Endothelial cell of umbilical vein (primary cell): ENCODE results near the gene SLC39A12. TPM values are rescaled to one million over a fixed set of nuclear protein-coding genes. Genes with fewer than 3 reads are reported as not detected.

Source experiments
- BruUV-seq: library from RNA; stranded (reverse); fragments of 400-500 nt; replicated peaks from 2 replicates; lab custom pipeline; 2021; lab: Mats Ljungman, UMichigan
- CTCF ChIA-PET: fragments of 300-600, 350-600 bp; sonication (Branson Sonifier 250); formaldehyde crosslinking; loops from one replicate; lab custom pipeline; 2021; ENCODE audit warnings: antibody characterized with exemption, inconsistent platforms; lab: Charles Lee
- POLR2A ChIA-PET: fragments of 300-600, 350-600 bp; sonication (Branson Sonifier 250); formaldehyde crosslinking; loops from one replicate; lab custom pipeline; 2021; ENCODE audit warnings: antibody characterized with exemption, inconsistent platforms; lab: Charles Lee
- DNase-seq: peaks from one replicate; pipeline ENCODE4 v3.0.0-alpha.2; 2011; ENCODE audit warnings: low read depth, low spot score
- FAIRE-seq: peaks from 2 replicates; lab custom pipeline; 2011; peaks lifted over from hg19 to GRCh38; lab: Jason Lieb, UNC
- H2AFZ ChIP-seq: 2 replicates; pipeline ENCODE4 v1.6.0; 2012; ENCODE audit warnings: low read depth, low read length, control low read depth, inconsistent platforms
- H3K27ac ChIP-seq: 2 replicates; pipeline ENCODE4 v1.5.1; 2011; ENCODE audit warnings: low read depth, mild to moderate bottlenecking, control low read depth, low read length, moderate library complexity; ENCODE audit not compliant: insufficient read depth
- H3K27me3 ChIP-seq, 2 experiments: 2 replicates each; pipeline versions ENCODE4 v1.6.0 to v1.6.1; 2011; ENCODE audit warnings: low read length in 2 of 2, mixed read lengths in 1 of 2; ENCODE audit not compliant: control insufficient read depth in 2 of 2, insufficient read depth in 2 of 2
- H3K36me3 ChIP-seq, 2 experiments: 2 replicates in 1 of 2; 3 replicates in 1 of 2; pipeline ENCODE4 v1.5.1; 2011; ENCODE audit warnings: low read length in 2 of 2, mild to moderate bottlenecking in 1 of 2, moderate library complexity in 1 of 2; ENCODE audit not compliant: control insufficient read depth in 2 of 2, insufficient read depth in 2 of 2; ENCODE audit errors: extremely low read depth in 1 of 2
- H3K4me1 ChIP-seq: 3 replicates; pipeline ENCODE4 v1.5.1; 2011; ENCODE audit warnings: mild to moderate bottlenecking, low read length; ENCODE audit not compliant: control insufficient read depth, insufficient read depth; ENCODE audit errors: extremely low read depth
- H3K4me2 ChIP-seq: 2 replicates; pipeline ENCODE4 v1.6.1; 2011; ENCODE audit warnings: low read length, control low read depth, mixed read lengths; ENCODE audit not compliant: insufficient read depth
- H3K4me3 ChIP-seq, 3 experiments: fragments of 200-600 bp in 1 of 3; sonication (generic), shearing (Covaris generic) in 1 of 3; replicated peaks in 1 of 3; 2 replicates each; pipeline ENCODE4 v1.5.1; 2011 to 2016; ENCODE audit warnings: control low read depth in 3 of 3, low read length in 3 of 3, mild to moderate bottlenecking in 2 of 3, inconsistent platforms in 1 of 3, low read depth in 1 of 3, moderate library complexity in 1 of 3; ENCODE audit not compliant: insufficient read depth in 1 of 3
- H3K79me2 ChIP-seq: 2 replicates; pipeline ENCODE4 v1.6.0; 2012; ENCODE audit warnings: low read length, inconsistent platforms; ENCODE audit not compliant: control insufficient read depth, insufficient read depth
- H3K9ac ChIP-seq: replicated peaks from 2 replicates; pipeline ENCODE3; 2011; ENCODE audit warnings: low read length, control low read depth; ENCODE audit not compliant: insufficient read depth; ENCODE audit errors: extremely low read depth
- H3K9me1 ChIP-seq: replicated peaks from 3 replicates; pipeline ENCODE4 v1.6.0; 2011; ENCODE audit warnings: mild to moderate bottlenecking, low read length; ENCODE audit not compliant: control insufficient read depth, insufficient read depth; ENCODE audit errors: extremely low read depth
- H3K9me3 ChIP-seq: replicated peaks from 2 replicates; pipeline ENCODE4 v1.5.1; 2012; ENCODE audit warnings: low read length, inconsistent platforms; ENCODE audit not compliant: control insufficient read depth, insufficient read depth
- H4K20me1 ChIP-seq: replicated peaks from 2 replicates; pipeline ENCODE3; 2011; ENCODE audit warnings: mild to moderate bottlenecking, low read length; ENCODE audit not compliant: control insufficient read depth, insufficient read depth; ENCODE audit errors: extremely low read depth
- CTCF ChIP-seq, 2 donors: IDR thresholded peaks; 1 replicate in 1 of 2; 2 replicates in 1 of 2; pipeline ENCODE4 v1.5.1; 2011; ENCODE audit warnings: low read length in 2 of 2, mild to moderate bottlenecking in 2 of 2, moderate library complexity in 2 of 2, control low read depth in 1 of 2, inconsistent platforms in 1 of 2, low read depth in 1 of 2; ENCODE audit not compliant: insufficient read depth in 1 of 2; ENCODE audit errors: extremely low read depth in 1 of 2
- EZH2 ChIP-seq: IDR thresholded peaks from 2 replicates; pipeline ENCODE4 v1.6.1; 2012; ENCODE audit warnings: borderline replicate concordance, low read depth, mild to moderate bottlenecking, moderate library complexity, low read length, inconsistent platforms; ENCODE audit not compliant: severe bottlenecking
- FOS ChIP-seq: IDR thresholded peaks from 2 replicates; pipeline ENCODE4 v1.6.1; 2011; ENCODE audit warnings: mild to moderate bottlenecking, low read length, moderate library complexity, borderline replicate concordance; ENCODE audit not compliant: insufficient read depth
- GATA2 ChIP-seq: IDR thresholded peaks from 2 replicates; pipeline ENCODE4 v1.7.0; 2011; ENCODE audit warnings: low read depth, mild to moderate bottlenecking, moderate library complexity, mixed read lengths, low read length; ENCODE audit not compliant: insufficient read length, insufficient read depth
- JUN ChIP-seq: IDR thresholded peaks from 2 replicates; pipeline ENCODE4 v1.6.1; 2011; ENCODE audit warnings: borderline replicate concordance, low read depth; ENCODE audit not compliant: insufficient read length, insufficient read depth
- MAX ChIP-seq: IDR thresholded peaks from 2 replicates; pipeline ENCODE4 v1.6.1; 2011; ENCODE audit not compliant: insufficient read depth, insufficient read length
- MYC ChIP-seq: IDR thresholded peaks from one replicate; pipeline ENCODE4 v1.6.1; 2011; ENCODE audit warnings: mild to moderate bottlenecking, low read depth, low read length
- POLR2A ChIP-seq: IDR thresholded peaks from 2 replicates; pipeline ENCODE4 v1.6.1; 2012; ENCODE audit warnings: low read depth, mild to moderate bottlenecking, control low read depth, low read length
- POLR2AphosphoS5 ChIP-seq: IDR thresholded peaks from 2 replicates; pipeline ENCODE4 v1.6.1; 2012; ENCODE audit warnings: low read depth, mild to moderate bottlenecking, control low read depth, low read length, moderate library complexity; ENCODE audit not compliant: insufficient read depth
- dilution Hi-C: fragments of 300-500 bp; cut with MboI; formaldehyde crosslinking; loops from one replicate; pipeline ENCODE4 v1.15.0; 2019; ENCODE audit warnings: low sequenced_read_pairs; ENCODE audit not compliant: extremely low pct_ligation_motif_present
- intact Hi-C: fragments of 100-400 bp; cut with micrococcal nuclease; formaldehyde crosslinking; loops from one replicate; pipeline ENCODE4 v1.10.0; 2022
- polyA plus RNA-seq, 4 experiments: library from polyadenylated mRNA; depleted of rRNA in 3 of 4; stranded (reverse) in 3 of 4; unstranded in 1 of 4; fragments of >200 nt; gene quantifications; 2 replicates each; pipeline versions ENCODE4 v1.2.1 to v1.2.3, GENCODE V29; 2011 to 2012; ENCODE audit warnings: missing spikeins in 1 of 4
- total RNA-seq: library from RNA; stranded (reverse); gene quantifications from 2 replicates; pipeline ENCODE4 v1.2.3, GENCODE V29; 2021

SLC39A12 gene
- total and polyA plus RNA-seq, 2 donors (not counting 3 experiments of a cell fraction or from before 2014, with no cell fraction given), result not detected

DNA sequence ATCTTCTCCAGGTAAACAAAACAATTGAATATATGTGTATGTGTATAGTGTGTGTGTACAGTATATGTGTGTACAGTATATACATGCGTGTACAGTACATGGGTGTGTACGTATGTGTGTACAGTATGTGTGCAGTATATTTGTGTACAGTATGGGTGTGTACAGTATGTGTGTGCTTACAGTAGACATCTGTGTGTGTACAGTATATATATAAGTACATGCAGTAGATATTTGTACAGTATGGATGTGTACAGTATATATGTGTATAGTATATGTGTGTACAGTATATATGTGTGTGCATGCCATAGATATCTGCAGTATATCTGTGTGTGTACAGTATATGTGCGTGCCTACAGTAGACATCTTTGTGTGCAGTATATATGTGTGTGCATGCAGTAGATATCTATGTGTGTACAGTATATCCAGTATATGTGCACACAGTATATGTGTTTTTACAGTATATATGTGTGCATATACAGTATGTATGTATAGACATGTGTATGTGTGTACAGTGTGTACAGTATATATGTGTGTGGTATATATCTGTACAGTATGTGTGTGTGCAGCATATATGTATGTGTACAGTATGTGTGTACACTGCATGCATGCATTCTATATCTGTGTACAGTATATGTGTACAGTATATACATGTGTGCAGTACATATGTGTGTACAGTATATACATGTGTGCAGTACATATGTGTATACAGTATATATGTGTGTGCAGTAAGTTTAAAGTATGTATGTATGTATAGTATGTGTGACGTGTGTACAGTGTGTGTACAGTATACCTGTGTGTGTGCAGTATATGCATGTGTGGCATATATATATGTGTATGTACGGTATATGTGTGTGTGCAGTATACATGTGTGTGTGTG lies 37.3 kb upstream of the SLC39A12 start:
- no peaks in the 10 kb centered on the region for H3K9me3 ChIP-seq
- POLR2A ChIA-PET, result no interaction called here
- no peak for FAIRE-seq
- no peaks in the 10 kb centered on the region for H3K9me1 ChIP-seq
- no TSS peak for BruUV-seq
- H3K27ac ChIP-seq, result no peak overlapping the region
- peaks cover 0 to 5% of the 10 kb centered on the region in 2 experiments for H3K27me3 ChIP-seq
- DNase-seq, result no peak
- no peak overlapping the region for H3K4me3 ChIP-seq
- no peak overlapping the region for H3K4me2 ChIP-seq
- intact Hi-C loops, result no loop called here
- H2AFZ ChIP-seq, result no peak overlapping the region
- no peak for TF ChIP-seq POLR2A
- no peak for TF ChIP-seq GATA2
- no peak for TF ChIP-seq MAX
- TF ChIP-seq POLR2AphosphoS5, result no peak
- TF ChIP-seq CTCF (IDR thresholded peaks at IDR 0.05; ENCODE audit: extremely low read depth in 1 of 2, insufficient read depth in 1 of 2, low read depth in 1 of 2, low read length in 2 of 2), result no peak
- TF ChIP-seq MYC, result no peak
- no peak for TF ChIP-seq JUN
- TF ChIP-seq EZH2, result no peak
- no peak for TF ChIP-seq FOS
- CTCF ChIA-PET, result no interaction called here
- no peaks in the 10 kb centered on the region for H3K4me1 ChIP-seq
- dilution Hi-C loops, result no loop called here
- no peaks in the 10 kb centered on the region for H4K20me1 ChIP-seq
- H3K9ac ChIP-seq, result no peak overlapping the region
- no peaks in the 10 kb centered on the region for H3K36me3 ChIP-seq
- no peaks in the 10 kb centered on the region for H3K79me2 ChIP-seq
